Subcutaneous adipose tissue (tissue), 4 donors: ENCODE results near the gene CTSK. TPM values are rescaled to one million over a fixed set of nuclear protein-coding genes. Genes with fewer than 3 reads are reported as not detected.

Source experiments
- CTCF ChIP-seq: fragments of 450-650 bp; IDR thresholded peaks from one replicate; pipeline ENCODE4 v1.5.1; 2016; ENCODE audit warnings: low read depth, mild to moderate bottlenecking, control low read depth, antibody characterized with exemption, moderate library complexity
- total RNA-seq, 4 donors: library from RNA; depleted of rRNA; stranded (reverse); fragments of >200 nt; gene quantifications; one replicate each; pipeline ENCODE4 v1.1.0, GENCODE V29; 2016

Gene CTSK
- total RNA-seq, 4 donors from 2014 or later = 77.2 to 290 (median 235) TPM

GRCh38 chr1:150809651-150810050 is 1.6 kb upstream of the CTSK start:
- TF ChIP-seq CTCF = no peak

DNA sequence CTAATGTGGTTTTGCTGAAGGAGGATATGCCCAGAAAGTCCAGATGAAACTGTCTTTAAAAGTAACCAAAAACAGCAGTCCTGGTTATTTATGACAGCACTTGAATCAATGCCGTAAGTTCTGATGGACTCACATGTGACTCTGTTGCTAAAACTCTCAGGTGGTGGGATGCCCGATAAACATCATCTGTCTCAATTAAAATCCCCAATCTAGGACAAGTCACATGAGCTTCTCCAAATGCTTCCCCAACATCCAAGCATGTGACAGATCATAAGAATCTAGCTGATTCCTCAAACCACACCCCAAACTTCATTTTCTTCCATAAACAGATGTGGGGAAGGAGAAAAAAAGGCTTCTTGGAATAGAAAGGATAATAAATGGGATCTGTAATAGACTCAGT is 786 bp upstream of the CTSK start:
- no peak for TF ChIP-seq CTCF

- TF ChIP-seq CTCF = no peak
Measured at GRCh38 chr1:150807249-150808023, 624 bp downstream of the CTSK start.

- TF ChIP-seq CTCF = no peak
Measured at GRCh38 chr1:150805899-150806298, 2.2 kb downstream of the CTSK start.

- no peak for TF ChIP-seq CTCF
Measured at GRCh38 chr1:150804671-150805070, 3.4 kb downstream of the CTSK start.

DNA sequence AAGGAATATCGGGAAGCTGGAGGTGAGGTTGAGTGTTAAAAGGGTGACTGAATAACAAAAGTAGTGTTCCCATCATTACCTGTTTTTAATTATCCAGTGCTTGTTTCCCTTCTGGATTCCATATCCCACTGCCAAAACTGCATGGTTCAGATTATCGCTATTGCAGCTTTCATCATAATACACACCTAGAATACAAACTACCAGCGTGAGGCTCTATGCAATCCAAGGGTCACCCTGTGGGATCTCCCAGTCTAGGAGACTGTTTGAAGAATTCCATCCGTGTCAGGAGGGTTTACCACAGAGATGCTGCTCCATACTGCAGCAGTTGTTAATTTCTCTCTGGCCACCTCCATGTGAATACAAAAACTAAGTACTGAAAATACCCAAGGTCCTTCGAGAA is 9.0 kb downstream of the CTSK start:
- TF ChIP-seq CTCF = no peak

GRCh38 chr1:150798525-150798924 is 9.5 kb downstream of the CTSK start:
- TF ChIP-seq CTCF = no peak
